ENCODE results near the gene YPEL3. TPM values are rescaled to one million over a fixed set of nuclear protein-coding genes. Genes with fewer than 3 reads are reported as not detected.

The YPEL3 gene
- total RNA-seq, 1 donor from 2014 or later, result 75.8 TPM

GRCh38 chr16:30049871-30050270 is 46.1 kb downstream of the YPEL3 start:
- Mint-ChIP-seq H3K36me3 (ENCODE audit: low read depth) (no peaks in the 10 kb centered on the region), H3K27ac (no peak overlapping the region), H3K4me1 (peaks cover 9% of the 10 kb centered on the region), H3K9me3 (no peaks in the 10 kb centered on the region), H3K27me3 (no peaks in the 10 kb centered on the region), H3K4me3 (no peak overlapping the region)
- ATAC-seq (ENCODE audit: low read depth) (no peak), DNase-seq (no peak)
- CTCF ChIA-PET, result no interaction called here
- POLR2A ChIA-PET, result interaction anchor here (0.7 kb wide), 1 partner anchor 50 kb away, joined by 3 read pairs; no protein-coding TSS in a partner anchor
- TF ChIP-seq, protein P1, sequence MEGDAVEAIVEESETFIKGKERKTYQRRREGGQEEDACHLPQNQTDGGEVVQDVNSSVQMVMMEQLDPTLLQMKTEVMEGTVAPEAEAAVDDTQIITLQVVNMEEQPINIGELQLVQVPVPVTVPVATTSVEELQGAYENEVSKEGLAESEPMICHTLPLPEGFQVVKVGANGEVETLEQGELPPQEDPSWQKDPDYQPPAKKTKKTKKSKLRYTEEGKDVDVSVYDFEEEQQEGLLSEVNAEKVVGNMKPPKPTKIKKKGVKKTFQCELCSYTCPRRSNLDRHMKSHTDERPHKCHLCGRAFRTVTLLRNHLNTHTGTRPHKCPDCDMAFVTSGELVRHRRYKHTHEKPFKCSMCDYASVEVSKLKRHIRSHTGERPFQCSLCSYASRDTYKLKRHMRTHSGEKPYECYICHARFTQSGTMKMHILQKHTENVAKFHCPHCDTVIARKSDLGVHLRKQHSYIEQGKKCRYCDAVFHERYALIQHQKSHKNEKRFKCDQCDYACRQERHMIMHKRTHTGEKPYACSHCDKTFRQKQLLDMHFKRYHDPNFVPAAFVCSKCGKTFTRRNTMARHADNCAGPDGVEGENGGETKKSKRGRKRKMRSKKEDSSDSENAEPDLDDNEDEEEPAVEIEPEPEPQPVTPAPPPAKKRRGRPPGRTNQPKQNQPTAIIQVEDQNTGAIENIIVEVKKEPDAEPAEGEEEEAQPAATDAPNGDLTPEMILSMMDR (IDR thresholded peaks at IDR 0.05), result no peak
- intact Hi-C loops (cut with micrococcal nuclease), result no loop called here

- CTCF ChIA-PET, result no interaction called here
- Mint-ChIP-seq H3K4me3 (no peak overlapping the region), H3K36me3 (ENCODE audit: low read depth) (no peaks in the 10 kb centered on the region), H3K9me3 (no peaks in the 10 kb centered on the region), H3K27ac (no peak overlapping the region), H3K27me3 (no peaks in the 10 kb centered on the region), H3K4me1 (no peaks in the 10 kb centered on the region)
- POLR2A ChIA-PET, result no interaction called here
- TF ChIP-seq, protein P1 (IDR thresholded peaks at IDR 0.05), result no peak
- ATAC-seq (ENCODE audit: low read depth), result no peak
- intact Hi-C loops (cut with micrococcal nuclease), result no loop called here
- no peak for DNase-seq
These were observed 49.4 kb downstream of the YPEL3 start for GRCh38 chr16:30046588-30046987.

DNA sequence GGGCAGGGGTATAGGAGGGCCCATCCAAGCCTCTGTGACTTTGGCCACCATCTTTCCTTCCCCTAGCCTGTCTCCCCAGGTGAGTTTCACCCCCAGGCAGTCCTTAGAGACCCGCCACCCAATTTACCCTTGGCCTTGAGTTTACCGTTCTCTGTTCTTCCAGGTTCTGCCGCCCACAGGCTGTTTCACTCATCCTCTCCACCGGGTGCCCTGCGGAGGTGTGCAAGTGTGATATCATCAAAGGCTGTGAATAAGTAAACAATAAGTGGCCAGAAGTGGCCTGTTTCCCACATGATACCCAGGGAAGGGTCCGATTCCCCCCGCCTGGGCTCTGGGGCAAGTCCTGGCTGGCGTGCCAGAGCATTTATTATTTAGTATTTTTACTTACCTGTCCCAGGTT is 49.8 kb downstream of the YPEL3 start:
- no peak overlapping the region for H3K27ac Mint-ChIP-seq
- no peaks in the 10 kb centered on the region for H3K27me3 Mint-ChIP-seq
- no peaks in the 10 kb centered on the region for H3K36me3 Mint-ChIP-seq (ENCODE audit: low read depth)
- no peaks in the 10 kb centered on the region for H3K4me1 Mint-ChIP-seq
- DNase-seq (no peak), ATAC-seq (ENCODE audit: low read depth) (no peak)
- ChIA-PET CTCF (no interaction called here), POLR2A (no interaction called here)
- intact Hi-C loops (cut with micrococcal nuclease), result no loop called here
- no peaks in the 10 kb centered on the region for H3K9me3 Mint-ChIP-seq
- no peak overlapping the region for H3K4me3 Mint-ChIP-seq
- TF ChIP-seq, protein P1 (IDR thresholded peaks at IDR 0.05), result no peak

Other genes starting within 250 kb of the YPEL3 start
- gene CDIPT, start 233.0 kb downstream of the YPEL3 start, total RNA-seq, result 28.7 and 29.8 TPM in 2 replicates
- gene SEZ6L2, start 196.7 kb downstream of the YPEL3 start, total RNA-seq, result not detected in 2 replicates
- 0.12 TPM in 1 of 2 replicates, not detected in the other for gene ASPHD1, start 195.7 kb downstream of the YPEL3 start, total RNA-seq
- 37.5 and 44.4 TPM in 2 replicates for gene KCTD13, start 170.0 kb downstream of the YPEL3 start, total RNA-seq
- gene TMEM219, start 134.1 kb downstream of the YPEL3 start, total RNA-seq, result 50.3 and 50.8 TPM in 2 replicates
- 30.5 and 36.1 TPM in 2 replicates for gene TAOK2, start 122.3 kb downstream of the YPEL3 start, total RNA-seq
- 10.5 and 14.2 TPM in 2 replicates for gene HIRIP3, start 100.6 kb downstream of the YPEL3 start, total RNA-seq
- 83.5 and 93.6 TPM in 2 replicates for gene INO80E, start 100.0 kb downstream of the YPEL3 start, total RNA-seq
- not detected in 2 replicates for gene DOC2A, start 85.2 kb downstream of the YPEL3 start, total RNA-seq
- not detected in 2 replicates for gene C16orf92, start 73.0 kb downstream of the YPEL3 start, total RNA-seq
- gene TLCD3B, start 64.9 kb downstream of the YPEL3 start, total RNA-seq, result not detected in 2 replicates
- gene ALDOA, start 30.5 kb downstream of the YPEL3 start, total RNA-seq, result 611 and 613 TPM in 2 replicates
- 124 and 131 TPM in 2 replicates for gene PPP4C, start 20.2 kb downstream of the YPEL3 start, total RNA-seq
- gene TBX6, start 4.3 kb downstream of the YPEL3 start, total RNA-seq, result 2.3 TPM in 2 replicates
- 4.9 and 6.1 TPM in 2 replicates for gene GDPD3, start 17.3 kb upstream of the YPEL3 start, total RNA-seq
- 37.2 and 45.6 TPM in 2 replicates for gene MAPK3, start 27.0 kb upstream of the YPEL3 start, total RNA-seq
- 1,030 and 1,060 TPM in 2 replicates for gene CORO1A, start 87.4 kb upstream of the YPEL3 start, total RNA-seq
- gene BOLA2B, start 97.5 kb upstream of the YPEL3 start, total RNA-seq, result 145 and 174 TPM in 2 replicates
- gene SLX1A, start 97.7 kb upstream of the YPEL3 start, total RNA-seq, result 54.2 and 77.0 TPM in 2 replicates
- 15.7 and 23.3 TPM in 2 replicates for gene SULT1A3, start 103.0 kb upstream of the YPEL3 start, total RNA-seq
- 42.9 and 48.1 TPM in 2 replicates for gene NPIPB13, start 152.3 kb upstream of the YPEL3 start, total RNA-seq